ENCODE results near the gene TRIO.

- TF ChIP-seq CTCF (optimal IDR thresholded peaks at IDR 0.05 in 1 of 3, IDR thresholded peaks at IDR 0.05 in 1 of 3, conservative IDR thresholded peaks at IDR 0.05 in 1 of 3; ENCODE audit: extremely low read depth in 1 of 3, insufficient read depth in 2 of 3, low read length in 3 of 3) (no peak), EZH2 (IDR thresholded peaks at IDR 0.05; ENCODE audit: low read length) (no peak)
These were observed 165.4 kb downstream of the TRIO start for GRCh38 chr5:14308384-14309154.

Measured in keratinocyte (primary cell).